OCI-LY3 (cell line): ENCODE measurements around the gene SLAMF6.
A peak's percentile ranks its signal among the peaks of the same experiment; 100 is the strongest.

ENCODE experiments used
- H2AFZ ChIP-seq: fragments of 200-600, 300-600 bp; shearing (Covaris generic); 2 replicates; pipeline ENCODE4 v1.6.0; 2014; ENCODE audit warnings: antibody characterized with exemption, low read depth, low read length
- H3K27ac ChIP-seq: fragments of 200-600, 300-600 bp; sonication (generic); 2 replicates; pipeline ENCODE4 v1.5.1; 2014; ENCODE audit warnings: mild to moderate bottlenecking, low read length, moderate library complexity, mixed read lengths
- H3K27me3 ChIP-seq: fragments of 200-600, 300-600 bp; sonication (generic); 2 replicates; pipeline ENCODE4 v1.6.1; 2014; ENCODE audit warnings: low read depth, low read length, mixed read lengths
- H3K36me3 ChIP-seq: fragments of 200-600, 300-600 bp; sonication (generic); replicated peaks from 2 replicates; pipeline ENCODE3; 2014; ENCODE audit warnings: low read depth, low read length, mixed read lengths
- H3K4me1 ChIP-seq: fragments of 300-600, 200-600 bp; sonication (generic); 2 replicates; pipeline ENCODE4 v1.6.1; 2014; ENCODE audit warnings: low read length, mixed read lengths
- H3K4me2 ChIP-seq: fragments of 200-600, 300-600 bp; sonication (generic); 2 replicates; pipeline ENCODE4 v1.6.1; 2014; ENCODE audit warnings: low read length, mixed read lengths
- H3K4me3 ChIP-seq: fragments of 300-600, 200-600 bp; sonication (generic); 2 replicates; pipeline ENCODE4 v1.5.1; 2014; ENCODE audit warnings: antibody characterized with exemption, mild to moderate bottlenecking, low read length, moderate library complexity
- H3K79me2 ChIP-seq: fragments of 300-600, 200-600 bp; shearing (Covaris generic); 2 replicates; pipeline ENCODE4 v1.6.1; 2014; ENCODE audit warnings: mild to moderate bottlenecking, low read length, mixed read lengths
- H3K9ac ChIP-seq: fragments of 300-600, 200-600 bp; shearing (Covaris generic); 2 replicates; pipeline ENCODE4 v1.6.0; 2014; ENCODE audit warnings: mild to moderate bottlenecking, low read length, moderate library complexity
- H3K9me3 ChIP-seq: fragments of 200-600, 300-600 bp; shearing (Covaris generic); 2 replicates; pipeline ENCODE4 v1.6.1; 2014; ENCODE audit warnings: low read length, mixed read lengths; ENCODE audit not compliant: insufficient read depth
- H4K20me1 ChIP-seq: fragments of 200-600, 300-600 bp; sonication (generic); 2 replicates; pipeline ENCODE4 v1.6.1; 2016; ENCODE audit warnings: low read length, mixed read lengths; ENCODE audit not compliant: insufficient read depth
- CTCF ChIP-seq: fragments of 200-600, 300-600 bp; sonication (generic); IDR thresholded peaks from 2 replicates; pipeline ENCODE4 v1.5.1; 2014; ENCODE audit warnings: antibody characterized with exemption, low read length, low read depth
- EZH2phosphoT487 ChIP-seq: fragments of 200-600 bp; shearing (Covaris generic); IDR thresholded peaks from 2 replicates; pipeline ENCODE4 v1.6.1; 2018; ENCODE audit warnings: antibody characterized with exemption, mixed run types, low read depth

Gene SLAMF6

GRCh38 chr1:160548960-160549664 is 26.1 kb upstream of the SLAMF6 start:
- H3K27me3 ChIP-seq: no peaks in the 10 kb centered on the region
- H3K27ac ChIP-seq: peak overlapping the region; percentile 18
- no peaks in the 10 kb centered on the region for H3K79me2 ChIP-seq
- 0 out of 2 replicates have a peak overlapping the region, but pooled peaks have one; percentile 5 for H3K4me3 ChIP-seq
- peak overlapping the region; percentile 53 for H3K4me2 ChIP-seq
- TF ChIP-seq CTCF (no peak), EZH2phosphoT487 (no peak)
- H3K9ac ChIP-seq: peak overlapping the region; percentile 0; the same call in 1 of the 2 replicates
- no peaks in the 10 kb centered on the region for H3K36me3 ChIP-seq
- H4K20me1 ChIP-seq: no peaks in the 10 kb centered on the region
- no peak overlapping the region for H2AFZ ChIP-seq
- peaks cover 49% of the 10 kb centered on the region for H3K4me1 ChIP-seq
- H3K9me3 ChIP-seq: no peaks in the 10 kb centered on the region

GRCh38 chr1:160548183-160548582 is 25.1 kb upstream of the SLAMF6 start:
- Histone ChIP-seq H3K36me3 (no peaks in the 10 kb centered on the region), H4K20me1 (no peaks in the 10 kb centered on the region), H3K4me1 (peaks cover 49% of the 10 kb centered on the region), H3K9me3 (no peaks in the 10 kb centered on the region), H3K27me3 (no peaks in the 10 kb centered on the region), H3K4me2 (peak overlapping the region; percentile 53), H3K79me2 (no peaks in the 10 kb centered on the region), H3K4me3 (no peak overlapping the region), H3K9ac (no peak overlapping the region), H2AFZ (no peak overlapping the region), H3K27ac (no peak overlapping the region)
- TF ChIP-seq EZH2phosphoT487: no peak
- no peak for TF ChIP-seq CTCF

- H4K20me1 ChIP-seq: no peaks in the 10 kb centered on the region
- H3K4me1 ChIP-seq: peaks cover 45% of the 10 kb centered on the region
- no peaks in the 10 kb centered on the region for H3K9me3 ChIP-seq
- H3K79me2 ChIP-seq: no peaks in the 10 kb centered on the region
- TF ChIP-seq EZH2phosphoT487: no peak
- TF ChIP-seq CTCF: no peak
- no peak overlapping the region for H2AFZ ChIP-seq
- H3K27me3 ChIP-seq: no peaks in the 10 kb centered on the region
- H3K9ac ChIP-seq: no peak overlapping the region
- H3K27ac ChIP-seq: no peak overlapping the region
- H3K36me3 ChIP-seq: no peaks in the 10 kb centered on the region
- H3K4me2 ChIP-seq: no peak overlapping the region
- no peak overlapping the region for H3K4me3 ChIP-seq
Observed at GRCh38 chr1:160547422-160547821, 24.4 kb upstream of the SLAMF6 start.

- H2AFZ ChIP-seq: no peak overlapping the region
- H3K9me3 ChIP-seq: no peaks in the 10 kb centered on the region
- no peaks in the 10 kb centered on the region for H3K79me2 ChIP-seq
- no peak overlapping the region for H3K4me3 ChIP-seq
- no peak overlapping the region for H3K9ac ChIP-seq
- no peak overlapping the region for H3K27ac ChIP-seq
- H3K4me1 ChIP-seq: peaks cover 40% of the 10 kb centered on the region
- no peaks in the 10 kb centered on the region for H3K36me3 ChIP-seq
- TF ChIP-seq CTCF (no peak), EZH2phosphoT487 (no peak)
- no peak overlapping the region for H3K4me2 ChIP-seq
- H4K20me1 ChIP-seq: no peaks in the 10 kb centered on the region
- no peaks in the 10 kb centered on the region for H3K27me3 ChIP-seq
Observed at GRCh38 chr1:160546942-160547341, 23.9 kb upstream of the SLAMF6 start.
